GM20431 (cell line): ENCODE measurements around the gene KCNH1.

Experiments
- in situ Hi-C: fragments of 300-500 bp; cut with MseI, MboI; formaldehyde crosslinking; loops from one replicate; pipeline ENCODE4 v1.15.0; 2020; ENCODE audit warnings: low sequenced_read_pairs; ENCODE audit not compliant: unreplicated experiment

The KCNH1 gene

DNA sequence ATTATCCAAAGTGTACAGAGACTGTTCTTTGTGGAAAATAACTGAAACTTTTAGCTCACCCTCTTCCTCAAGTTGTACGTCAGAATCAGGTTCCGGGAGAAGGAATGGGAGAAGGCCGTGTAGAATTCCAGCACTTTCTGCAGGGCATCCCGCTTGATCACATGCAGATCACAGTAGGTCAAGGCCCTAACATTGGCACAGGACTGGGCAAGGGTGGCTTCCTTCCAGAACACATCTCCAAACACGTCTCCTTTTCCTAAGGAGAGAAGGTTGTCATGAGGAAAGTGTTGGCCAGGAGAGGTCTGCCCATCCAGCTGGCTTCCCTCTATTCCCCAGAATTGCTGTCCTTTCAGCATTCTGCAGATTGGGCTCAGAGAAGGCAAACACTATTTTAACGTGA lies 358.7 kb downstream of the KCNH1 start:
- in situ Hi-C loops, result no loop called here

DNA sequence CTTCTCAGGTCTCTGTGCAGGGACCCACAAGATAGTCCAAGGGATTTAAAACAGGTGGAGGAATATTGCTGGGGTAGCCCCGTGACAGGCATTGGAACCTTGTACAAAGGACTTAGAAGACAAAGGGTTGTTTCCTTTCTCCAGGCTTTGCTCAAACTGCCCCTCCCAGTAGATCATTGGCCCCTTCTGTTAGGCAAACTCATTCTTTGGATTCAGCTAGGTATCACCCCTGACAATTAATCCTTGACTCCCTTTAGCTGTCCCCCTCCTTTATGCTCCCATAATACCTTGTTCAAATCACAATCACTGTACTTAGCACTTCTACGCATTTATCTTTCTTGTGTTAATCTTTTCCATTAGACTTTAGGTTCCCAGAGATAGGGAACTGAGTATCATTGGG lies 360.5 kb downstream of the KCNH1 start:
- in situ Hi-C loops, result no loop called here

DNA sequence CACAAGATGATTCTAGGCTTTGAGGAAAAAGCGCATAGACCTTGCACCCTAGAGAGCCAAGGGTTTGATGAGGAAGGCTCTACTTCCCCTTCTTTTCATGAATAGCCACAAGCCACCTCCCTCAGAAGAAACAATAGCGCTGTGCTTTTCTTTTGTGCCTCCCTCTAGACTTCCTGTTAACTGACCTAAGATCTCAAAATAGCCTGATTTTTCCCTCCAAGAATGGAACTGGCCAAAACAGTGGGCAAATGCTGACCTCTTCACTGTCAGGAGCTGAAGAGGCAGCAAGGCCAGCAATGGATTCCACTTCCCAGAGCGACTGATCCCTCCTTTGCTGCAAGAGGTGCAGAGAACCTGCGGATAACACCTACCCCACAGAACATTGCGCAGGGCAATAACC lies 362.8 kb downstream of the KCNH1 start:
- in situ Hi-C loops, result no loop called here

DNA sequence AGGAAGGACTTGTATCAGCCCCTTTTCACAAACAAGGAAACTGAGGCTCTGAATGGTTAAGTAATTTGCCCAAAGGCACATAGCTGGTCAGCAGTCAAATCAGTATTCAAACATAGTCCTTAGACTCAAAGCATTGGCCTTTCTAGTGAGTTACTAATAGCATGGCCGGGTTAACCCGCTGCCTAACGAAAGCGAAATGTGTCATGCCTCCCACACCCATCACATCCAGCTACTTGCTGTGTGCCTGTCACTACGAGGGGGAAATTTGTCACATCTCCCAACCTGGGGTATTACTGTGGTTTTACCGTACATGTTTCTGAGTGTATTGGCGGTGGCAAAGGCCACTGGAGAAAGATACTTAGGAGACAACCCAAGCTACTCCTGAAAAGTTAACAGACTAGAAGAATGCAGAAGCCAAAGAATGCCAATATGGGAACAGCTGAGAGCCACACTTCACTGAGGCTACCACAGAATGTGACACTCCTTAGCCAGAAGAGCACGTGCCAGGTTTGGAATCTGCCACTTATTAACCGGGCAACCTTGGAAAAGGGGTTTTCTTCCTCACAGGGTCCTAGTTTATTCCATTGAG lies 363.5 kb downstream of the KCNH1 start:
- in situ Hi-C loops, result no loop called here

DNA sequence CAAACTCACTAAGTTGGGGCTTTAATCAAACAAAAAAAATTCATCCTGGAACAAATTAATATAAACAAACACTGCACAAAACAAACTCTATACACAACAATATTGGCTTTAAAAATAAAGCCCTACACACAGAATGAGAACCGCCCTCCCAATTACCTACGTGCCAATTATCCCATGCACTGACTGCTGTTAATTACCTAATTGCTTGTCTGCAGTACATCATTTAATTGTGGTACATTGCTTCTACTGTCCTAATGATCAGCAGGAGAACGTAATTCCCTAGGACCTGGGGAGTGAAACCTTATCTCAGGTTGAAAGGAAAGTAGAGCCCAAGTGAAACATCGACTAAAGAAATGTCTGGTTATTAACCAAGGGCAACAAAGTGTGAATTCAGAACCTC lies 364.5 kb downstream of the KCNH1 start:
- in situ Hi-C loops, result no loop called here

DNA sequence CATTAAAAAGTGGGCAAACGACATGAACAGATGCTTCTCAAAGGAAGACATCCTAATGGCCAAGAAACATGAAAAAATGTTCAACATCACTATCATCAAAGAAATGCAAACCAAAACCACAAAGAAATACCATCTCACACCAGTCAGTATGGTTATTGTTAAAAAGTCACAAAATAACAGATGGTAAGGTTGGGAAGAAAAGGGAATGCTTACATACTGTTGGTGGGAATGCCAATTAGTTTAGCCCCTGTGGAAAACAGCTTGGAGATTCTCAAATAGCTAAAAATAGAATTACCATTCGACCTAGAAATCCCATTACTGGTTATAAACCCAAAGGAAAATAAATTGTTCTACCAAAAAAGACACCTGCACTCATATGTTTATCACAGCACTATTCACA lies 369.4 kb downstream of the KCNH1 start:
- in situ Hi-C loops, result no loop called here

DNA sequence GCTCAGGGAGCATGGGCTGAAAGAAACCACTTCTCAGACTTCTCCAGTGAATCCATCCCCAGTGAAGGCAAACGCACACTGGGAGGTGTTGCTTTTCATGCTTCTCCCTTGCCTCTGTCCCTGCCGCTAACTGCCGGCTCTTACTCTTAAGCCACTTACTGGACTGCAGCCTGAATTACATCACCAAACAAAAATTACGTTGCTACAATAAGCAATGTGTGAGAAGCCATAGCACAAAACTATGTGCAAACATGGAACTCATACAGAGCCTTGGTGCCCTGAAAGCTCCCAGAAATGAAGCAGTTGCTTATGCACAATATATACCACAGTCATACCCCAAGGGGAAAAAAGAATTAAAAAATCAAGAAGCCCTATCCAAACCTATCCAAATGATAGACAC lies 375.2 kb downstream of the KCNH1 start:
- in situ Hi-C loops, result no loop called here

DNA sequence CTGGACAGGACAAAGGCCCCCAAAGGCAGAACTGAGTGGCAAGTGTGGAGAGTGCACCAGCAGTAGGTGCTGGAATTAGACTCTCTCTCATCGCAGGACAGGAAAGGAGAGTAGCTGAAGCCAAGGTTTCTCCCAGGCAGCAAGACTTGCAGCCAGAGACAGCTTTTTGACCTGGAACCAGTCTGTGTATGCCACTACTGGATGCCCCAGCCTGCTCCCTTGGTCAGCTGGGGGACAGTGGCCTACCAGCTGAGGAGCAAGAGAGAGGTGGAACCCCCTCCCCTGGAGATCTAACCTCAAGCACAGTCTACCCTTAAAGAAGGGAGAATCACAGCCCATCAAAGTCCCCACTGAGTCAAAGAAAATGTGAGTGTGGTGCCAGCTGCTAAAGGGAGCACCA lies 375.7 kb downstream of the KCNH1 start:
- in situ Hi-C loops, result no loop called here

DNA sequence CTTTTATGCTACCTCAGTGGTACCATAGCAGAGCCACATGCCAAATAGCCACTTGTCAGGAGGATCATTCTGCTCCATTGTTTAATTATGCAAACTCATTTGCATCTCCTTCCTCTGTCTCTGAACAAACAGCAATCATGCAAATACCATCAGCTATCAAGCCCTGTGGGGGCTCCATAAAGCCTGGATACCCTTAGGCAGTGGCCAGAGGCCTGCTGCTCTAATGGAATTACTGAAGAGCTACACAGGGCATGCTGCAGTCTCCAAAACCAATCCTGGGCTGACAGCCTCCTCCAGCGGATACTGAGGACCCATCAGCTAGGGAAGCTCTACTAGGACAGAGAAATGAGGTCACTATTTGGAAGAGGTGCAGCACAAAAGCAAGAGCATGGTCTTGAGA lies 376.3 kb downstream of the KCNH1 start:
- in situ Hi-C loops, result no loop called here

DNA sequence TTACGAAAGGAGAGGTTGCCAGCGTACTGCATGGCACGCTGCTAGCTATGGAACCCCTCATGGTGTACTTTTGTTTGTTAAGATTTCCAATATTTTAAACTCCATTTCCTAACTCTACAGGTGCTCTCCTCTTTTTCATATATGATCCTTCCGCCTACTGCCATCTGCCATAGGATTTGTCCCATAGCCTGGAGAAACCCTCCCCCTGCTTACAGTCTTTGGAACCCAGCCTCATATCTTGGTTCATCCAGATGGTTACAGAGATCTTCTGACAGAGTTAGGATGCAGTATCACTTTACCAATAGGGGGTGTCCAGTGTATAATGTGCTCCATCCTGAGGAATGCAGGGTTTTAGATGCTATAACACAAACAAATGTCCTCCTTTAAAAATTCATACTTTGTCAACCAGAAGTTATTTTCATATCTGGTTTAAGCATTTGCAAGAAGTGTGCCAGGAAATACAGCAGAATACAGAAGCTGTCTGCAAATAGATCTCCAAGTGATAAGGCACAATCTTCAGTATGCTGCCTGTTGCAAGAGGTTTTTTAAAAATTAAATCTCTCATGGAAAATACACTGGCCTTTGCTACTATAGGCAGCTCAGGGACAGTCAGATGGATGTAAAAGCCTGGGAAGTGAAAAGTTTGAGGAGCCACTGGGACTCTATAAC lies 377.8 kb downstream of the KCNH1 start:
- in situ Hi-C loops, result no loop called here

DNA sequence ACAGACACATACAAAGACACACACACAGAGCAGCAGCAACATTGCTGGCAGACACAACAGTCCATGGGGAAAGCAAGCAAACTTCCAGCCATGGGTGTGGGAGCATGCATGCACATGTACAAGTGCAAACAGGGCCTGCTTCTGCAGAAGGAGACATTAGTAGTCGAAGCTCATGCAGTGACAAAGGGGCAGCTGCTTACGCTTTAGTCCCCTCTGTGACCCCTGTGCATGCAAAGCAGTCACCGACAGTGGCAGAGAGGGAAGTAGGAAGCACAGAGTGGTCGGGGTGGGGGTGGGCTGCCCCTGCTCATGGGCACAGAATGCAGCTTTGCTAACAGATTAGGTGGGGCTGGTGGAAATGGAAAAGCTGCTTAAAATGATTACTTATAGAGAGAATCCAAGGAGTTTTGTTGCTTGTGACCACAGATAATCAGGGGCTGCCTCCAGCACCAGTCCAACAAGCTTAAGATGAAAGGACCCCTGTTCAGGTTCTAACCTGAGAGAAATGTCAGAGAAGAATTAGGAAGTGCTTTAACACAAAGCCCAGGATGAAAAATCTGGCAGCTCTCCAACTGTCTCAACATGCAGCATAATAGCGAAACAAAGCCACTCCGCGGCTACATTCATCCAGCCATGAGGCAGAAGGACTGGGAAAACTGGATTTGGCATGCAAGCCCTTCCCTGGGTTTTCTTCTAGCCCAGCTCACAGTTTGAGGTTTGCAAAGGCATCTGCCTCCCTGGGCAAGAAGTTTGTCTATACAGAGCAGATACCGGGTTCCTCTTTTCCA lies 378.9 kb downstream of the KCNH1 start:
- in situ Hi-C loops, result no loop called here

DNA sequence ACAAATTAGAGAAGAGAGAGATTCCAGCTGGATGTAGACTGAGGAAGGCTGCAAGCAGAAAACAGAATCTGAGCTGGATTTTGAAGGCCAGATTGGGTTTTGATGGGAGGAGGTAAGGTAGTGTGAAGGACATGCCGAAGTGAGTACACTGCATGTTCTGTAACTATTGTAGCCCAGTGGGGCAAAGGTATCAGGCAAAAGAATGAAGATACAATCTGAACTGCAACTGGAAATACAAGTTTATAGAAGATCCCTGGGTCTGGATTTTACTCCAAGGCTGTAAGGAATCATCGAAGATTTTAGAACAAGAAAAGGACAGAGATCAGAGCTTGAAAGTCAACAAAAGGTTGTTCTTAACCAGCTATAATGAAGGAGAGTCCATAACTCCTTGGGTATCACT lies 382.0 kb downstream of the KCNH1 start:
- in situ Hi-C loops, result no loop called here

DNA sequence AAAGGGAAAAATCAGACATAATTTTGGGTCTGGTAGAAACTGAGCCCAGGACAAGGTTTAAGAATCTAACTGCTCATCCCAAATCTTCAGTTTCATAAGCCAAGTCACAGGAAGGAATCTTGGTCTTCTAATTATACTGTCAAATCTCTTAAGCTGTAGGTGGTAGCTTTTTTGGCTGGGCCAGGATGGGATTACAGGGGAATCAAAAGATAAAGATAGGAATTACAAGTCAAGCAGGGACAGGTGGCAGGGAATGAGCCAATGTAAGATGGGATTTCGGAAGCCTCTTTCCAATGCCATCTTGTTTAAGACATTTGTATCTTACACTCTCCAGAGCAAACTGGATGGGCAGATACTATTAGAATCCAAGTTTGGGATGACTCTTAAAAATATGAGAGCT lies 383.5 kb downstream of the KCNH1 start:
- in situ Hi-C loops, result no loop called here

DNA sequence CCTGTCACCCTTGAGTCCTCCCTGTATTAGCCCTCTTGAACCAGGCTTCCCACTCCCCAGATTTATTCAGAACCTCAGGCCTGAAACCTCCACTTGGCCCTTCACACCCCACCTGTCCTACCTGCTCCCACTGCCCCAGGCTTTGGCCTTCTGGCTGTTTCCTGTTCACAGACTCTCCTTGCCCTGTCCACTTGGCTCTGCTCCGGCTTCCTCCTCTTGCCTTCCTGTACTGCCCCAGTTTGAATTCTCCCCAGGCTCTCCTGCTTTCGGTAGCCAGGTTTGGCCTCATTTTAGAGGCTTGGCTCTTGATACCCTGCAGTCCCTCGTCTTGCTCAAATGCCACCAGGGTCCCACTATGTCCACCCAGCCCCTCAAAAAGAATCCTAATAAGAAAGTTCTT lies 385.2 kb downstream of the KCNH1 start:
- in situ Hi-C loops, result no loop called here

DNA sequence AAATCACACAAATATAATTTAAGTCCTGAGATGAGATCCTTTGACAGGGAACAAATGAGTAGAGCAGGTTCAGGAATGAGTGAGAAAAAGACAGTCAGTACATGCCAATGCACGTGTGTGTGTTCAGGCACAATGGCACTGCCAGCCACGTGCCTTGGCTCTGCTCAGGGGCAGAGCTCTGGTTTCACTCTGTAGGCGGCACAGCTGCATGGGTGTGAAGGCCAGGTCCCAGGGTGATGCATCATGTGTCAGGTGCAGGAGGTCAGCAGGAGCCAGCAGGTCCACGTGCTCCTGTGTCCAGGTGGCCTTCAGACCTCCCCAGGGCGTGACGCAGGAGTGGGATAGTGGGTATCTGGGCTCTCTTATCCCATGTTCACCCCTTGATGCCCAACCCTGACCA lies 386.1 kb downstream of the KCNH1 start:
- in situ Hi-C loops, result no loop called here

DNA sequence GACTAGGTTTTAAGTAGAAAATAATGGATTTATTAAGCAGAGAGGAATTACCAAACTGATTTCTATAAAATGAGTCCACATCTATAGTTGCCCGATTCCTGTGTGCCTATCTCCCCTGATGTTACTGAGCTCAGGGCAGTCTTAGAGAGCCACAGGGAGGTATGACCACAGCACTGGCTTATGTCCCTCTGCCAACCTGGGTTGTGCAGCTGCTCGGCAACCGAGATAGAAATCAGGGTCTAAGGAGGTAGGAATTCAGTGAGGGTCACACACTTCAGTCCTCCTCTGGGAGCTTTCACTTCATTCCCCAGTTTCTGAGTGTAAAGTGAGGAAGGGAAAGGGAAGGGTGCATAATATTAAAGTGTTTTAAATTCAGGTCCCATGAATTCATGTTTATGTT lies 386.8 kb downstream of the KCNH1 start:
- in situ Hi-C loops, result no loop called here

DNA sequence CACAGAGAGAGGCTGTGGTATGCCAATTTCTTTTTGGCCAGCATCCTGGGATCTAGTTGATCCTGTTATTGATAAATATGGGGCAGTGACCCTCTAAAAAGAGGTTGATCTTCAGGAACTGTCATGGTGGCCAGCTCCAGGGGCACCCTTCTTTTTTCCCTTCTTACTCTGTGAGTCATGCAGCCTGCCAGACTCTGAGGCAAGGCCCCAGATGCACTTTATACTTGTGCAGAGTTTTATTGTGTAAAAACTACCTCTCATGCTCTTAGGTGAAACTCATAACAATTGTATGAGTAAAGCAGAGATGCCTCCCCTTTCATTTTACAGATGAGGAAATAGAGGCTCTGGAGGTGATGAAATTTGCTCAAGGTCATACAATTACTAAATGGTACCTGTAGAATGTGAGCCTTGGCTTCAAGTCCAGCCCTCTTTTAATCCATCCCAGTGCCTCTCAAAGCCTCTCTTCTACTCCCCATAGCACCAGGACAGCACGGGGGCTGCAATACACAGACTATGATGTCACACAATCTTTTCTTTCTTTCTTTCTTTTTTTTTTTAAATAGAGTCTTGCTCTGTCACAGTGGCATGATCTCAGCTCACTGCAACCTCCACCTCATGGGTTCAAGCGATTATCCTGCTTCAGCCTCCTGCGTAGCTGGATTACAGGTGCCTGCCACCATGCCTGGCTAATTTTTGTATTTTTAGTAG lies 387.8 kb downstream of the KCNH1 start:
- in situ Hi-C loops, result no loop called here

DNA sequence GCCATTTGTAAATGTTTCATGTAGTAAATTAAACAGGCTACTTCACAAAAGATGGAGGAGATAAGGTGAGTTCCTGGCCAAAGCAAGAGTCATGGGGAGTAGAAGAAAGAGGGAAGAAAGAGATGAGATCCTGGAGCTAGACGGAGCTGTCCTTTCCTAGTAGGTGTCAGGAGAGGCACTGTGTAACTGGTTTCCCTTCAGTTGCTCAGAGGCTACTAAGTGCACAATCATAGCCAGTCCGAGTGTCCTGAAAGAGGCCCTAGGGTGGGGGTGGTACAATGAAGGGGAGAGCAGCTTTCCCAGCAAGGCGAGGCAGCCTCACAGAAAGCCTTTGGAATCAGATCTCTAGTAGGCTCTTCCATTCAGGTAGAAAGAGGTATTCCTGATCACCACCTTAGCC lies 390.9 kb downstream of the KCNH1 start:
- in situ Hi-C loops, result no loop called here

DNA sequence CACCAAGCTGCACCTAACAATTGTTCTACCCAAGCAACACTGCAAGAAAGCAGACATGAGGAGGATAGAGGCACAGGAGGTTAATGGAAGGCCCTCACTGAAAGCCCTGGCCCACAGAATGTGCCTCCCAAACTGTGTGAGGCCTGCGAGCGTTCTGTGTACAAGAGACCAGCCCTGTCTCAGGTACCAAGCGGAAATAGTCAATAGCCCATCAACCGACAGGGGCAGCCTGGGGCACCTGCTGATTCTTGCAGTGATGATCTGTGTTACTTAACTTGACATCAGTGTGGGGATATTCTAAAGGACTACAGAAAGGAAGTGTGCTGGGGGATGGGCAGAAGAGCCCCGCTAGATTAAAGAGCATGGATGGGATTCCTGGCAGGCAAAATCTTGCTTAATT lies 392.4 kb downstream of the KCNH1 start:
- in situ Hi-C loops, result no loop called here

DNA sequence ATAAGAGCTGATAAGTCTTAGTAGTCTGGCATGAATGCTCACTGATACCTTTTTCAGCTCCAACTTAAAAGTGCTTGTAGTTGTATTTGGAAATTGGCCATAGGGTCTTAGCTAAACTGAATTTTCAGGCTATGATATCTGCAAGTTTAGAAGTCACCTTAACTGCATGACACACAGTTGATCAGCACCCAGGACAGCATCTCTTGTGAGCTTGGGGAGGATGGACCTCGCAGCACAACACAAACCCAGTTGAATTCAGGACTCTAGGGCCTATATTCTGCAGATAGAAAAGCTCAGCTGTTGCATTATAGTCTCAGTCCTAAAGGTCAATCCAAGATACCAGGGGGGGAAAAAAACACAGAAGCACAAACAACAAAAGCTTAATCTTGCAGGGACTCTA lies 394.3 kb downstream of the KCNH1 start:
- in situ Hi-C loops, result no loop called here

DNA sequence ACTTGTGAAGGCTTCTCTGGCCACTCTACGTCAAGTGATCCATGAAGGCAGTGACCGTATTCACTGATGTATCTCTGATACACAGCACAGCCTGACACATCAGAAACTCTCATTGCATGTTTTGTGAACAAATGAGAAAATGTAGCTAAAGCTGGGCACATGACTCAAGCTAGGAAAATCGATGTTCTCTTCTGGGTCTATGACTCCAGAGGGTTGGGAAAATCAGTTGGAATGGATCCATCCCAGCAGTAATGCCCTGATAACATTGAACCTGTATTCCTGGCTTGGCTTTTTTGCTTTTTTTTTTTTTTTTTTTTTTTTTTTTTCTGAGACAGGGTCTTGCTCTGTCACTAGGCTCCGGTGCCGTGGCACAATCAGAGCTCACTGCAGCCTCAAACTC lies 395.7 kb downstream of the KCNH1 start:
- in situ Hi-C loops, result no loop called here
